ENCODE data around the gene TMTC1. TPM values are rescaled to one million over a fixed set of nuclear protein-coding genes. Genes with fewer than 3 reads are reported as not detected.

Gene TMTC1
- total and polyA plus RNA-seq, 7 experiments from 2014 or later: 0.19 to 2.8 (median 0.46) TPM; not detected in 3

DNA sequence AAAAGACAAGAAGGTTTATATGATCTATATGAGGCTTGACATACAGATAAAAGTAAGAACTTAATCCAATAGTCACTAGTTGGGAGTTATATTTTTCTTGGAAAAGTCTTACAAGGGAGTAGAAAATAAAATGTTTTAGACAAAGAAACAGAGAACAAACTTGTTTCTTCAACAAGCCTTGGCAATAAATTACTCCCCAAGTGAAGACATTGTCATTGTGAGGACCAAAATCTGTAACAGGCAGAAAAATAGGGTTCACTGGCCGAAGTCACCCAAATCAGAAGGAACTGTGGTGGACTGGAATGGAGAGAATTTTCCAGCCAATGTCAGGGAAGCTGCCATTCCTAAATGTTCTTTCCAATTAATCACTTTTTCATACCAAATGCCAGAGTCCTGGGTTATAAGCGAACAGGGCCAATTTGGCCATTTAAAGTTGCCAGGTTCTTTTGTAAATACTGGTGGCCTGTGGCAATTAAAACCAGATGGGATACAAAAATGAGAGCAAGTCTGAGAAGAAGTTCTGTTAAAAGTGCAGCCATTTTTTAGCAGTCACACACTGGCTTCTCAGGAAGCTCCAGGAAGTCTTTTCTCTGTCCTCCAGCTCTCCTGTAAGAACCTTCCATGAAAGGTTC lies 168.9 kb downstream of the TMTC1 start:
- Histone ChIP-seq H3K4me1 (ENCODE audit: control insufficient read depth in 2 of 2, insufficient read depth in 2 of 2, low read length in 2 of 2) (no peaks in the 10 kb centered on the region), H3K27ac (ENCODE audit: low read depth, low read length) (no peak overlapping the region), H3K36me3 (ENCODE audit: control insufficient read depth in 2 of 3, insufficient read depth in 3 of 3, low read length in 3 of 3) (no peaks in the 10 kb centered on the region), H3K4me3 (ENCODE audit: low read length) (no peak overlapping the region), H3K27me3 (ENCODE audit: control insufficient read depth in 2 of 2, insufficient read depth in 2 of 2, low read length in 2 of 2) (no peaks in the 10 kb centered on the region), H3K9me3 (ENCODE audit: control insufficient read depth in 2 of 3, low read length in 3 of 3) (no peaks in the 10 kb centered on the region)
- H3K9me3 Mint-ChIP-seq: peaks cover 0 to 2% (median 0%) of the 10 kb centered on the region in 11 donors
- intact Hi-C loops (cut with micrococcal nuclease): no loop called here
- ATAC-seq: no peak
- H3K27me3 Mint-ChIP-seq: peaks cover 0 to 15% (median 10%) of the 10 kb centered on the region in 5 donors
- H3K36me3 Mint-ChIP-seq: no peaks in the 10 kb centered on the region
- H3K4me1 Mint-ChIP-seq: no peaks in the 10 kb centered on the region
- no peak overlapping the region for H3K27ac Mint-ChIP-seq
- CTCF ChIA-PET: no interaction called here
- POLR2A ChIA-PET: no interaction called here
- DNase-seq: no peak
- no peak overlapping the region for H3K4me3 Mint-ChIP-seq

DNA sequence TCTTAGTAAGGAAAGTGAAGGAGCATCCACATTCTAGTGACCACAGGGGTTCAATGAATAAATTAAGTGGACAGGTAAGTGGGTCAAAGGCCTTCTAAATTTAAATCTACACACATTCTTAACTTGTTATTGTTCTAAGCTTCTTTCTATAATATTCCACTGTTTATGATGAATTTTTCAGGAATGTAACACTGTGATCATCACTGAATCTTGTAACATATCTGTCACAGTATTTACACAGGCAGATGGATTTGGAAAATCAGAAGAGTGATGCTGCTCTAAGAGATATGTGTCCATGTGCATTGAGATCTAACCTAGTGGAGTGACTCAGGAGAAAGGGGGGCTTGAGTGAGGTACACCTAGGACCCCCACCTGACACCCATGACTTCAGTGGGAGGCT lies 170.8 kb downstream of the TMTC1 start:
- Histone ChIP-seq H3K36me3 (ENCODE audit: control insufficient read depth in 2 of 3, insufficient read depth in 3 of 3, low read length in 3 of 3) (no peaks in the 10 kb centered on the region), H3K27ac (ENCODE audit: low read depth, low read length) (no peak overlapping the region), H3K4me3 (ENCODE audit: low read length) (no peak overlapping the region), H3K4me1 (ENCODE audit: control insufficient read depth in 2 of 2, insufficient read depth in 2 of 2, low read length in 2 of 2) (no peaks in the 10 kb centered on the region), H3K27me3 (ENCODE audit: control insufficient read depth in 2 of 2, insufficient read depth in 2 of 2, low read length in 2 of 2) (no peaks in the 10 kb centered on the region), H3K9me3 (ENCODE audit: control insufficient read depth in 2 of 3, low read length in 3 of 3) (no peaks in the 10 kb centered on the region)
- intact Hi-C loops (cut with micrococcal nuclease): no loop called here
- ATAC-seq (no peak), DNase-seq (no peak)
- peaks cover 0 to 2% (median 0%) of the 10 kb centered on the region in 11 donors for H3K9me3 Mint-ChIP-seq
- no peaks in the 10 kb centered on the region for H3K36me3 Mint-ChIP-seq
- ChIA-PET CTCF (no interaction called here), POLR2A (no interaction called here)
- peaks cover 0 to 14% (median 7%) of the 10 kb centered on the region in 5 donors for H3K27me3 Mint-ChIP-seq
- no peak overlapping the region for H3K4me3 Mint-ChIP-seq
- no peaks in the 10 kb centered on the region for H3K4me1 Mint-ChIP-seq
- no peak overlapping the region for H3K27ac Mint-ChIP-seq

DNA sequence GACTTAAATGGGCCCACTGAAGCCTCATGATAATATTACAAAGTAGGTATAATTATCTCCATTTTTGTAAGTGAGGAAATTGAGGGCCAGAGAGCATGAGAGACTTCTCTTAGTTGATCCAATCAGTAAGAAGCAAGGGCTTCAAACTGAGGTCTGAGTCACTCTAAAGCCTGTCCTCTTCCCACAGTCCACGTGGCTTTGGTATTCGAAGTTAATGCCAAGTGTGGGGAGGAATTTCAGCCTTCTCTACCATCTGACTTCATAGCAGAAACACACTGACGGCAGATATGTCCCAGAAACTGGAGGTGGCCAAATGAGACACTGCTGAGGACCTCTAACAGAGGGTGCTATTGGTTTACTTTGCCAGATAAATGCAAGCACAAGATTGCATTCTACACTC lies 171.8 kb downstream of the TMTC1 start:
- no peaks in the 10 kb centered on the region for H3K4me1 ChIP-seq (ENCODE audit: control insufficient read depth in 2 of 2, insufficient read depth in 2 of 2, low read length in 2 of 2)
- POLR2A ChIA-PET: no interaction called here
- no peak for DNase-seq
- H3K27me3 Mint-ChIP-seq: peaks cover 0 to 10% (median 4%) of the 10 kb centered on the region in 5 donors
- no peak for ATAC-seq
- no peaks in the 10 kb centered on the region for H3K27me3 ChIP-seq (ENCODE audit: control insufficient read depth in 2 of 2, insufficient read depth in 2 of 2, low read length in 2 of 2)
- no peak overlapping the region for H3K4me3 Mint-ChIP-seq
- H3K9me3 ChIP-seq (ENCODE audit: control insufficient read depth in 2 of 3, low read length in 3 of 3): no peaks in the 10 kb centered on the region
- H3K4me3 ChIP-seq (ENCODE audit: low read length): no peak overlapping the region
- no peaks in the 10 kb centered on the region for H3K4me1 Mint-ChIP-seq
- no peak overlapping the region for H3K27ac ChIP-seq (ENCODE audit: low read depth, low read length)
- H3K36me3 ChIP-seq (ENCODE audit: control insufficient read depth in 2 of 3, insufficient read depth in 3 of 3, low read length in 3 of 3): no peaks in the 10 kb centered on the region
- intact Hi-C loops (cut with micrococcal nuclease): no loop called here
- CTCF ChIA-PET: no interaction called here
- H3K27ac Mint-ChIP-seq: no peak overlapping the region
- no peaks in the 10 kb centered on the region for H3K36me3 Mint-ChIP-seq
- peaks cover 0 to 2% (median 0%) of the 10 kb centered on the region in 11 donors for H3K9me3 Mint-ChIP-seq

DNA sequence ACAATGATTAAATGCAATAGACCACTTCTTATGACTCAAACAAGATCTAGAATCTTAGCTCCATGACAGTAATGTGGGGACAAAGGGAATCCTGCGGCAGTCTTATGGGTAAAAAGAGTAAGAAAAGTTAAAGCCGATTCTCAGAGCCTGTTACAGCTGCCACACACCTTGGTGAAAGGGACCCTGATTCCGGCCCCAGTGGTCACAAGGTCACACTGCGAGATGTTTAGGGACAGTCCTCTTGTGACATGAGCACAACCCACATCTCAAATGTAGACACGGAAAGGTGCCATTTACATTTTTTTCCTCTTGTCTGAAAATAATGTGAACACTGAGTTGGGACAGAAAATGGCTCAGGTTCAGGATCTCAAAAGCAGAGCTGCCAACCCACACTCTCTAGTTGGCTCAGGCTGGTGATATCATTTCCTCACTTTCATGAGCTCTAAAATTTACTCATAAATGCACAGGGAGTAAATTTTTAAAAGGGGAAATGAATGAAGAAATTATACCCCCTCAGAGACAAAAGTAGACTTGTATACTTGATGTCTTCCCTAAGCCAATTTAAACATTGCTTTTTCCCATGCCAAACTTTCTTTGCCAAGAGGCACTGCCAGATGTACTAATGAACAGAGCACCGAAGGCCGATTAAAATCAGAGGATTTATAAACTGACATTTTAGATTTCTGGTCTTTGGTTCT lies 173.1 kb downstream of the TMTC1 start:
- Histone ChIP-seq H3K36me3 (ENCODE audit: control insufficient read depth in 2 of 3, insufficient read depth in 3 of 3, low read length in 3 of 3) (no peaks in the 10 kb centered on the region), H3K27ac (ENCODE audit: low read depth, low read length) (no peak overlapping the region), H3K4me1 (ENCODE audit: control insufficient read depth in 2 of 2, insufficient read depth in 2 of 2, low read length in 2 of 2) (no peaks in the 10 kb centered on the region), H3K27me3 (ENCODE audit: control insufficient read depth in 2 of 2, insufficient read depth in 2 of 2, low read length in 2 of 2) (no peaks in the 10 kb centered on the region), H3K4me3 (ENCODE audit: low read length) (no peak overlapping the region), H3K9me3 (ENCODE audit: control insufficient read depth in 2 of 3, low read length in 3 of 3) (no peaks in the 10 kb centered on the region)
- Mint-ChIP-seq H3K36me3 (no peaks in the 10 kb centered on the region), H3K9me3 (peaks cover 0 to 2% (median 0%) of the 10 kb centered on the region in 11 donors), H3K27ac (no peak overlapping the region), H3K27me3 (peaks cover 0 to 12% (median 4%) of the 10 kb centered on the region in 5 donors), H3K4me3 (no peak overlapping the region), H3K4me1 (no peaks in the 10 kb centered on the region)
- ATAC-seq (no peak), DNase-seq (no peak)
- ChIA-PET CTCF (no interaction called here), POLR2A (no interaction called here)
- intact Hi-C loops (cut with micrococcal nuclease): no loop called here

DNA sequence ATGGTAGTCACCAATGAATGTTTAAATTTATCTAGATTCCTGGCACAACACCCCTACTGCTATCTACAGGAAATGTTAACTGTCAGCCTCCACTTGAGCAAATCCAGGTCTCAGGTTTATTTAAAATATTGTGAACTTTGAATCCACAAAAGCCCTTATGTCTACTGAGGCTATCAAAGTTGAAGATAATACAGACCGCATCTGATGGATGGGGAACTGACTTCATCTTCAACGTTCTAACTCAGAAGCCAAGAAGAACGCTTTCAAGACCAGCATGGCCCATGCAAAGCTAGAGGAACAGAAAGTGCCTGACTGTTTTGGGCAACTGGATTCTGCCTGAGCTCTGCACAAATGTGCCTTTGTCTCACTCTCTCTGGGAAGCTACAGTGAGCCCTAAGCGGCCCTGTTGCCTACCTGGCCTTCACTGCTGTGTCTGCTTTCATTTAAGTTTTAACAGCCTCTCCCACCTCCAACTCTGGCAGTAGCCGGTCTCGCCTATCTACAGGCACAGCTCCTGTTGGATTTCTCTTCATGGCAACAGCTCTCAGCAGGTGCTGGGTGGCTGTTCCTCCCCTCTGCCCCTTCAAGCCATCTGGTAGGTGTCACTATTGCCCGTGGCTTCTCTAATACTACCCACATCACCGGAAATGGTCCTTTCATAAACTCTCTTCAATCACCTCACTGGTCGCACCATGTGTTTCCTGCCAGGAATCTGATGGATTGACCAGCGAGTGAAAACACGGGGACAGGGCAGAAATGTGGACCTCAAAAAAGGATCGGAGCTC lies 174.1 kb downstream of the TMTC1 start:
- CTCF ChIA-PET: no interaction called here
- no peak overlapping the region for H3K4me3 ChIP-seq (ENCODE audit: low read length)
- H3K9me3 Mint-ChIP-seq: peaks cover 0 to 2% (median 0%) of the 10 kb centered on the region in 11 donors

DNA sequence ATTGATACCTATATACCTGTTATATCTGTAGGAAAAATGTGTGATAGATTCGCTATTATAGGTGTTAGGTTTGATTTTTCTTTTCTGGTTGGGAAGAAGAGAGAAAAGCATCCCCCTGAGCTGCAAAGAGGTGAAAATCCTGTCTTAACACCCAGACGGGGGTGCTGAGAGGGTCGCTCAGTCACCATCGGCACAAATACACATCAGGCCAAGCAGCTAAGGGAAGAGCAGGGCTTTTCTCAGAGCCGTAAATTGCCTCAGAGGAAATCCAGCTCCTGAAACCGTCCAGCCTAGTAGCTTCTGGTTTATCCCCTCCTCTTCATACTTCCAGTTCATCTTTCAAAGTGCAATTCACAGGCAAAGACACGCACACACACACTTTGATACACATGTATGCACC lies 175.2 kb downstream of the TMTC1 start:
- CTCF ChIA-PET: no interaction called here
- intact Hi-C loops (cut with micrococcal nuclease): no loop called here
- Histone ChIP-seq H3K9me3 (ENCODE audit: control insufficient read depth in 2 of 3, low read length in 3 of 3) (no peaks in the 10 kb centered on the region), H3K4me3 (ENCODE audit: low read length) (no peak overlapping the region), H3K36me3 (ENCODE audit: control insufficient read depth in 2 of 3, insufficient read depth in 3 of 3, low read length in 3 of 3) (no peaks in the 10 kb centered on the region), H3K27me3 (ENCODE audit: control insufficient read depth in 2 of 2, insufficient read depth in 2 of 2, low read length in 2 of 2) (no peaks in the 10 kb centered on the region), H3K4me1 (ENCODE audit: control insufficient read depth in 2 of 2, insufficient read depth in 2 of 2, low read length in 2 of 2) (no peaks in the 10 kb centered on the region), H3K27ac (ENCODE audit: low read depth, low read length) (no peak overlapping the region)
- ATAC-seq (no peak), DNase-seq (no peak)
- H3K9me3 Mint-ChIP-seq: peaks cover 0 to 2% (median 0%) of the 10 kb centered on the region in 11 donors
- no peak overlapping the region for H3K4me3 Mint-ChIP-seq
- no peaks in the 10 kb centered on the region for H3K4me1 Mint-ChIP-seq
- POLR2A ChIA-PET: no interaction called here
- no peak overlapping the region for H3K27ac Mint-ChIP-seq
- peaks cover 0 to 12% (median 4%) of the 10 kb centered on the region in 5 donors for H3K27me3 Mint-ChIP-seq
- no peaks in the 10 kb centered on the region for H3K36me3 Mint-ChIP-seq

More for the DNA sequence above, 174.1 kb downstream of the TMTC1 start:
- Mint-ChIP-seq H3K36me3 (no peaks in the 10 kb centered on the region), H3K4me3 (no peak overlapping the region), H3K27ac (no peak overlapping the region), H3K27me3 (peaks cover 0 to 12% (median 4%) of the 10 kb centered on the region in 5 donors), H3K4me1 (no peaks in the 10 kb centered on the region)
- no peak for DNase-seq
- Histone ChIP-seq H3K27me3 (ENCODE audit: control insufficient read depth in 2 of 2, insufficient read depth in 2 of 2, low read length in 2 of 2) (no peaks in the 10 kb centered on the region), H3K4me1 (ENCODE audit: control insufficient read depth in 2 of 2, insufficient read depth in 2 of 2, low read length in 2 of 2) (no peaks in the 10 kb centered on the region), H3K9me3 (ENCODE audit: control insufficient read depth in 2 of 3, low read length in 3 of 3) (no peaks in the 10 kb centered on the region), H3K27ac (ENCODE audit: low read depth, low read length) (no peak overlapping the region), H3K36me3 (ENCODE audit: control insufficient read depth in 2 of 3, insufficient read depth in 3 of 3, low read length in 3 of 3) (no peaks in the 10 kb centered on the region)
- intact Hi-C loops (cut with micrococcal nuclease): no loop called here
- POLR2A ChIA-PET: no interaction called here
- no peak for ATAC-seq

Data from naive thymus-derived CD4-positive, alpha-beta T cell (primary cell).